Activated T-cell treated with anti-CD3 and anti-CD28 coated beads for 1 hour (primary cell): ENCODE measurements around the gene HTR6.
"Not testable (repeated sequence)": the region's sequence is repeated elsewhere in the genome, so short reads cannot be mapped to it uniquely, and the experiment has no call there.

ENCODE experiments used
- DNase-seq: peaks from one replicate; pipeline ENCODE4 v3.0.0-alpha.2; 2020; ENCODE audit warnings: low read depth

Gene HTR6

DNA sequence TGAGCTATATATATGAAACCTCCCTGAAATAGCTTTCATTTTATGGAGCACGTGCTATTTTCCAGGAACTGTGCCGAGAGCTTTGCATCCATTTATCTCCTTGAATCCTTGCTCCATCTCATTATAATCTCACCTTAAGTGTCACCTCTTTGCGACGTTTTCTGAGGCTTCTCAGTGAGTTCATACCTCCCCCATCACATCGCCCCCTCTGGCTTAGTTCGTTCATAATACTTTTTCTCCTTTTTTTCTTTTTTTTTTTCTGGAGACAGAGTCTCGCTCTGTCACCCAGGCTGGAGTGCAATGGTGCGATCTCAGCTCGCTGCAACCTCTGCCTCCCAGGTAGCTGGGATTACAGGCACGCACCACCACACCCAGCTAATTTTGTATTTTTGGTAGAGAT, 25.4 kb upstream of the HTR6 start:
- DNase-seq = not testable (repeated sequence)

- no peak for DNase-seq
Observed at GRCh38 chr1:19639999-19640362, 24.7 kb upstream of the HTR6 start.

GRCh38 chr1:19640363-19641316, 24.0 kb upstream of the HTR6 start:
- no peak for DNase-seq

- DNase-seq = no peak
Observed at GRCh38 chr1:19643121-19643520, 21.6 kb upstream of the HTR6 start.

DNA sequence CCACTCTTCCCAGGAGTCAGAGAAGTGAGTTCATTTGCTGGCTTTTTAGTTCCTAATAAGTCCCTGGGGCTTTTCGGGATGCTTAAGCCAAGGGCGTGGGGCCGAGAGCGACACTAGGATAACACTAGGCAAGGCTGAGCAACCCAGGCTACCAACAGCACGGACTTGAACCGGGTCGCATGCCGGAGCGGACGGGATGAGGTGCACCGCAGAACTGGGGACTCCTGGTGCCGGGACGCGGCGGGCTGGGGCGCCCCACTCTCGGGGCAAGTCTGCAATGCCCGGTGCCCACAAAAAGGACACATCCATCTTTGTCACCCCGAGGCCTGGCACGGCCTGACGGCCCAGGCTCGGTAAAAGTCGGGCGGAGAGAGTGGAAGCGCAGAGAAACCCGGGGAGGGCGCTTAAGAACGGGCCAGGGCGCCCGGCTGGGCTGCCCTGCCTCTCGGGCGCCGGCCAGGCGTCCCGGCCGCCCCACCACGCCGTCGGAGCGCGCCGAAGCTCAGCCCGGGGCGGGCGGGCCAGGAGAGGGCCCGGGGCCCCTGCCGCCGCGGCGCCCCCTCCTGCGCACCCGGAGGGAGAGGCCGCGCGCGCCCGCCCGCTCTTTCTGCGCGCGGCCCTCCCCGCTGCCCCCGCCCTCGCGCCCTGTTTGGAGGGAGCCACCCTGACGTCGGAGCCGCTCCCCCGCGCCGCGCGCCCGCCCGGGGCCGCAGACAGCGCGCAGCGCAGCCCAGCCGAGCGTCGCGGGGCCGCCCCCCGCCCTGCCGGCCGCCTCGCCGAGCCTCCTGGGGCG, 20.9 kb upstream of the HTR6 start, which contains the start of gene NBL1:
TSS of gene NBL1 (plus strand) at position 710 of the 793 bp plus-strand sequence. CDS start 10,720 bp downstream, outside the sequence.
- DNase-seq = peak; percentile 64

- no peak for DNase-seq
Observed at GRCh38 chr1:19644395-19644680, 20.3 kb upstream of the HTR6 start.

DNA sequence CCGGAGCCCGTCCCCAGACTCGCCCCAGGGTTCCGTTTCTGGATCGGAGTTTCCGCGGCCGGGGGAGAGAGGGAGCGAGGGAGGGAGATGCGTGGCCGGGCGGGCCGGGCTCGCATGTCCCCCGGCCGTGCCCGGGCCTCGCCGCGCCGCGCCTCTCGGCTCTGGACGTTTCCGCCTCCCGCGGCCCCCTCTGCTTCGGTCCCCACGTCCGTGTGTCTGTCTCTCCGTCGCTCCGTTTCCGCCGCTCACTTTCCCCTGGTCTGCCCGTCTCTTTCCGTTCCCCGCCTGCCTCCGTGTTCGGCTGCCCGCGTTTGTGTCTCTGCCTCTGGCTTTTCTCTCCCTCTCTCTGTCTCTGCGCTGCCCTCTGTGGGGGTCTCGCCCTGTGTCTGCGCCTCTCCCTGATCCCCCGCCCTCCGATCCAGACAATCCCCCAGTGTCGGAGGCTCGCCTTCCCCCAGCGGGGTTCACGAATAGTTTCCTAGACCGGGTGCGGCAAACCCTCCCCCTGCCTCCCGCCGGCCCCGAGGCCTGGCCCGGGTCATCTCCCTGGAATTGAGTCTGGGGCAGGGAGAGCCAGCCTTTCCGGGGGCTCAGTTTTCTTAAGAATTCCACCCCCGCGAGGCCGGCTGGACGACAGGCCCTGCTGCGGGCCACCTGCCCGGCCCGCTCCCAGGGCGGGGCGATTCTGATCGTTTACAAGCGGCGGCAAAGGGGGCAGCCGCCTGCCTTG, 19.8 kb upstream of the HTR6 start:
- no peak for DNase-seq

GRCh38 chr1:19645411-19646251, 19.0 kb upstream of the HTR6 start:
- no peak for DNase-seq

DNA sequence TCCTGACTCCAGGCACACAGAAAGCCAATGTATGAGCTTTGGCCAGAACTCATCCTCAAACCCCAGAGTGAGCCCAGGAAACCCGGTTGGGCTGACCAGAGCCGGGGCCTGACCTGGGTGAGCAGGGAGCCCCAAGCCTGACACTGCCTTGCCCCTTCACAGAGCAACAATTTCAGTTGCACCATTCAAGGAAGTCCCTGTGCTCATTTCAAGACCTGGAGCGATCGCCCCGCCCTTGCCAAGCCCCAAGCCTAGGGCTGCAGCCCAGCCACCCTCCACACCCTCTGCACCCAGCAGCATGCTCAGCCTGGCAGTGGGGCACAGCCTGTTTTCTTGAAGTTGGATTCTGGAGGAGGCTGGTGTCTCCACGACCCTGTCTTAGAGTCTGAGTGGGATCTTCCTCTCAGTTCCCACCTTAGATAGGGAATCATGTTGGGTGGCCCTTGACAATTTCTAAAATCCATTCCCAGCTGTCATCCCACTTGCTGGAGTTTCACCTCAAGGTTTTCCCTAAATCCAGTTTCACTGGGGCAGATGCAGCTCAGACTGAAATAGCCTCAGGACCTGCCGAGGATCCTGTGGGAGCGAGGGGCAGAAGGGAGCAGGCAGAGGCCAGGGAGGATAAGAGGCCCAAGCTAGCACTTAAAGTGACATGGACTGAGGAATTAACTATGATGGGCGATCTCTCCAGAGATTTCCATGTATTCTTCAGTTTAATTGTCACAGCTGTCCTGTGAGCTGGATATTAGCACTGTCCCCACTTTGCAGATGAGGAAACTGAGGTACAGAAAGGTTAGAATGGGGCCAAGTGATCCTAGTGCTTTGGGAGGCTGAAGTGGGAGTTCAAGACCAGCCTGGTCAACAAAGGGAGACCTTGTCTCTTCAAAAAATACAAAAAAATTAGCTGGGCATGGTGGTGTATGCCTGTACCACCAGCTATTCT, 18.0 kb upstream of the HTR6 start:
- no peak for DNase-seq

DNA sequence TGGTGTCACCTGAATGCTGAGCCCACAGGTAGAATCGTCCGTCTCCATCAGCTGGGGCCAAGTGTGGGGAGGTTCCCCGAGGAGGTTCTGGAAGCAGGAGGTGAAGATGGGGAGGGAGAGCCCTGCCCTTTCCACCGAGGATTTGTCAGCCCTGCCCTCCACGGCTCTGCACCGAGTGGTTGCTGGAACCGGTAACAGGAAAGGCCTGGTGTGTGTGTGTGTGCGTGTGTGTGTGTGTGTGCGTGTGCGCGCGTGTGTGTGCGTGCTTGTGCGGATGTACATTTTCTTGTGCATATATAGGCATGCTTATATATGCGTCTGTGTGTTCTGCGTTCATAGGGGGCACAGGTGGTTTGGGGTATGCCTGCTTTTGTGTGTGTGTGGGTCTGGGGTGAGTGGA, 17.0 kb upstream of the HTR6 start:
- no peak for DNase-seq

- DNase-seq = no peak
Observed at GRCh38 chr1:19648239-19648638, 16.4 kb upstream of the HTR6 start.

DNA sequence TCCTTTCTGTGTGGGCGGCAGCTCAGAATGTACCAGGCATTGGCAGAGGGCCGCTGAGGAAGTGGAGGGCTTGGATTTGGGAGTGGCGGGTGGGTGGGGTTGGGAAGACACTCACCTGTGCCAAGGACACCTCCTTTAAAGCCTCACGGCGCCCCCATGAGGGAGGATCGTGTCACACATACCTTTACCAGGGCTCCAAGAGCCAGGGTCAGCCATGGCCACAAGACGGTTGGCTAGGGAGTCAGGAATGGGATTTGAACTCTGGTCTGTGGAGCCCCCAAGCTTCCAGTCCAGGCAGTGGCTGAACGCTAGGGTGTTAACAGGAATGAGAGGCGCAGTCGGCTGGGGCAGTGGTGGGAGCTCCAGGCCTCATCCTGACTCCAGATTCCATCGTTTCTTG, 16.0 kb upstream of the HTR6 start:
- DNase-seq = no peak

DNA sequence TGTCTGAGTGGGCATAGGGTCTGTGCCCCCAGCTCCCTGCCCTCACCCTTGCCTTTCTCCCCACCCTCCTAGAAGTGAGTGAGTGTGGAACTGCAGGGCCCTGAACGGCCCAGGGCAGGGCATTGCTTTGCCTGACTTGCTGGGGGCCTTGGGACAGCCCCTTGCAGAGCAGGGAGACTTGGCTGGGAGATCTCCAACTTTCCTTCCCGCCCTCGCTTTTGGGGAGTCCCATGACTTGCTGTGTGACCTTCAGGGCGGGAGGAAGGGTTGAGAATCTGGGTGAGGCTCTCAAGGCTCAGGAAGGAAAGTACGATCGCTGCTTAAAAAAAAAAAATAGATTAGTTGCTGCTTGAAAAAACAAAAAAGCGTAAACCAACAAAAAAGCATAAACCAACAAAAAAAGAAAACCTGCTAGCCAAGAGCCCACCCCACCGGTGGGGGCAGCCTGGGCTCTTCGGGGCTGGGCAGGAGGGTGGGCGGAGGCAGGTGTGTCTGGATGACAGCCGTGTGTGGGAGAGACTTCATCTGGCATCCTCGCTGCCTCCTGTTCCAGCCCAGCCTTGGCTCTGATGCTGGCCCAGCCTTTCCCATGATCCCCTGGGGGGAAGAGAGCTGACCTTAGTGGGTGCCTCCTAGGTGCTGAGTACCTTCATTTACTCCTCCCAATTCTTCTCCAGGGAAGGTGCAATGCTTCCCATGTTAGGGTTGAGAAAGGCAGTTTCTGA, 14.1 kb upstream of the HTR6 start:
- DNase-seq = no peak

- no peak for DNase-seq
Observed at GRCh38 chr1:19651141-19651737, 13.4 kb upstream of the HTR6 start.

- DNase-seq = no peak
Observed at GRCh38 chr1:19654386-19654785, 10.3 kb upstream of the HTR6 start.

DNA sequence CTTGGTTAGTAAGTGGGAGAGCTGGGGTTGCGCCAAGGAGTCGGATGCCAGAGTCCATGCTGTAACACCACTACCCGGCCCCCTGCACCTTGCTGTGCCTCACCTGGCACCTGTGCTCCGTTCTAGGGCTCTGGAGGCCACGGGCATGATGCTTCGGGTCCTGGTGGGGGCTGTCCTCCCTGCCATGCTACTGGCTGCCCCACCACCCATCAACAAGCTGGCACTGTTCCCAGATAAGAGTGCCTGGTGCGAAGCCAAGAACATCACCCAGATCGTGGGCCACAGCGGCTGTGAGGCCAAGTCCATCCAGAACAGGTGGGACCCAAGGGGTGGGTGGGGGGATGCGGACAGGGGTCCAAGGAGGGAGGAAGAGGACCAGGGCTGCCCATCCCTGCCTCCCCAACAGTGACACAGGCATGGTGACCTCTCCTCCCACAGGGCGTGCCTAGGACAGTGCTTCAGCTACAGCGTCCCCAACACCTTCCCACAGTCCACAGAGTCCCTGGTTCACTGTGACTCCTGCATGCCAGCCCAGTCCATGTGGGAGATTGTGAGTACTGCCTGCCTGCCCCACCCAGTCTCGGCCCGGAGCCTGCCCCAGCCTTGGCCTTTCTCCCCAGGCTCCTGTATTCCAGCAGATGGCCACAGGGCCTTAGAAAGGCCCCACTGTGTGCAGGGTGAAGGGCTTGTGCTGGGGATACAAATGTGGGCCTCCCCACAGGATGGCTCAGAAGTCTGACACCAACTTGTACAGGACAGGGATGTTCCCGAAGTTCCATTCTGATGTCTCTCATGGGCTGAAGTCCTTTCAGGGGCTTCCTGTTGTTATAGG, 9.6 kb upstream of the HTR6 start:
- DNase-seq = no peak

GRCh38 chr1:19655718-19656080, 9.0 kb upstream of the HTR6 start:
- no peak for DNase-seq

- no peak for DNase-seq
Observed at GRCh38 chr1:19656134-19656779, 8.4 kb upstream of the HTR6 start.
